ENCODE results near the gene FYCO1. TPM values are rescaled to one million over a fixed set of nuclear protein-coding genes. Genes with fewer than 3 reads are reported as not detected.
A peak's percentile ranks its signal among the peaks of the same experiment; 100 is the strongest.

The FYCO1 gene
- total and polyA plus RNA-seq, 10 donors: 5.2 to 40.1 (median 30.5) TPM

GRCh38 chr3:45910892-45911291 lies 84.7 kb downstream of the FYCO1 start:
- Histone ChIP-seq H3K36me3 (peaks cover 0 to 15% (median 0%) of the 10 kb centered on the region in 6 donors), H3K9me3 (no peaks in the 10 kb centered on the region), H3K4me3 (no peak overlapping the region), H3K27ac (peak overlapping the region in 2 of 8 donors; percentile 38 to 41), H3K4me1 (peaks cover 6 to 79% (median 30%) of the 10 kb centered on the region in 6 donors), H3K27me3 (replicated peaks in 1 of 7) (no peaks in the 10 kb centered on the region)
- intact Hi-C loops (cut with DNase I; ENCODE audit: low total_unique reads): no loop called here
- 72 to 100% (median 86%) methylated on average over 3 to 4 of the region's 4 CpGs for WGBS, 5 donors
- TF ChIP-seq POLR2A (IDR thresholded peaks at IDR 0.05) (no peak), CTCF (IDR thresholded peaks at IDR 0.05 in 8 of 11, conservative IDR thresholded peaks at IDR 0.05 in 3 of 11) (no peak), POLR2AphosphoS5 (IDR thresholded peaks at IDR 0.05) (no peak)
- no peak for DNase-seq

- Histone ChIP-seq H3K4me1 (peaks cover 4 to 79% (median 17%) of the 10 kb centered on the region in 6 donors), H3K27ac (peak overlapping the region in 2 of 8 donors; percentile 26 to 41), H3K36me3 (peaks cover 0 to 15% (median 0%) of the 10 kb centered on the region in 6 donors), H3K4me3 (no peak overlapping the region), H3K9me3 (no peaks in the 10 kb centered on the region), H3K27me3 (replicated peaks in 1 of 7) (no peaks in the 10 kb centered on the region)
- WGBS, 5 donors: 52 to 83% (median 77%) methylated on average over 6 of the region's 6 CpGs
- DNase-seq: no peak
- intact Hi-C loops (cut with DNase I; ENCODE audit: low total_unique reads): no loop called here
- no peak for TF ChIP-seq POLR2A (IDR thresholded peaks at IDR 0.05)
These were observed 86.1 kb downstream of the FYCO1 start for GRCh38 chr3:45909542-45909941.

- DNase-seq: no peak
- 79 to 89% (median 86%) methylated on average over 7 of the region's 7 CpGs for WGBS, 5 donors
These were observed 86.9 kb downstream of the FYCO1 start for GRCh38 chr3:45908761-45909160.

GRCh38 chr3:45907769-45908705 lies 87.6 kb downstream of the FYCO1 start:
- Histone ChIP-seq H3K27me3 (replicated peaks in 1 of 7) (no peaks in the 10 kb centered on the region), H3K4me1 (peaks cover 4 to 80% (median 17%) of the 10 kb centered on the region in 6 donors), H3K9me3 (no peaks in the 10 kb centered on the region), H3K4me3 (no peak overlapping the region), H3K36me3 (peaks cover 0 to 15% (median 0%) of the 10 kb centered on the region in 6 donors), H3K27ac (peak overlapping the region in 2 of 8 donors; percentile 31 to 32)
- WGBS, 5 donors: 60 to 66% (median 63%) methylated on average over 12 to 13 of the region's 13 CpGs
- DNase-seq: no peak
- TF ChIP-seq CTCF (IDR thresholded peaks at IDR 0.05 in 8 of 11, conservative IDR thresholded peaks at IDR 0.05 in 3 of 11) (no peak), POLR2AphosphoS5 (IDR thresholded peaks at IDR 0.05) (peak in 1 of 3 donors; percentile 17)
- intact Hi-C loops (cut with DNase I; ENCODE audit: low total_unique reads): no loop called here

More at GRCh38 chr3:45908761-45909160, 86.9 kb downstream of the FYCO1 start:
- TF ChIP-seq CTCF (IDR thresholded peaks at IDR 0.05 in 8 of 11, conservative IDR thresholded peaks at IDR 0.05 in 3 of 11) (no peak), POLR2AphosphoS5 (IDR thresholded peaks at IDR 0.05) (no peak), POLR2A (IDR thresholded peaks at IDR 0.05) (no peak)
- intact Hi-C loops (cut with DNase I; ENCODE audit: low total_unique reads): no loop called here
- Histone ChIP-seq H3K4me1 (peaks cover 4 to 79% (median 17%) of the 10 kb centered on the region in 6 donors), H3K9me3 (no peaks in the 10 kb centered on the region), H3K27ac (peak overlapping the region in 2 of 8 donors; percentile 31 to 32), H3K4me3 (no peak overlapping the region), H3K27me3 (replicated peaks in 1 of 7) (no peaks in the 10 kb centered on the region), H3K36me3 (peaks cover 0 to 15% (median 0%) of the 10 kb centered on the region in 6 donors)
